Measurements from ENCODE around the gene THADA.

- TF ChIP-seq CTCF (IDR thresholded peaks at IDR 0.05), result no peak
- TF ChIP-seq POLR2A (IDR thresholded peaks at IDR 0.05), result no peak
Measured at GRCh38 chr2:43292851-43293743, 302.7 kb downstream of the THADA start.
